Testis (tissue), 3 donors: ENCODE data around the gene DUSP28. TPM values are rescaled to one million over a fixed set of nuclear protein-coding genes. Genes with fewer than 3 reads are reported as not detected.

Experiments used
- DNase-seq: peaks from one replicate; pipeline ENCODE4 v3.0.0-alpha.2; 2019
- H3K27ac ChIP-seq, 2 donors: fragments of 200-600 bp; sonication (generic); one replicate each; pipeline ENCODE4 v1.5.1; 2019
- H3K27me3 ChIP-seq: fragments of 200-600 bp; sonication (generic); one replicate; pipeline ENCODE4 v1.5.1; 2019
- H3K36me3 ChIP-seq: fragments of 200-600 bp; sonication (generic); one replicate; pipeline ENCODE4 v1.5.1; 2017; ENCODE audit warnings: low read depth; ENCODE audit errors: missing control alignments
- H3K4me1 ChIP-seq: fragments of 200-600 bp; sonication (generic); one replicate; pipeline ENCODE4 v1.5.1; 2019
- H3K4me3 ChIP-seq, 2 donors: fragments of 200-600 bp; sonication (generic); one replicate each; pipeline ENCODE4 v1.5.1; 2017 to 2019
- H3K9me3 ChIP-seq: fragments of 200-600 bp; sonication (generic); one replicate; pipeline ENCODE4 v1.5.1; 2017
- CTCF ChIP-seq, 3 experiments: fragments of 450-650 bp in 2 of 3; fragments of 200-600 bp in 1 of 3; sonication (generic) in 1 of 3; IDR thresholded peaks; one replicate each; pipeline ENCODE4 v1.5.1; 2016 to 2019; ENCODE audit warnings: antibody characterized with exemption in 3 of 3, mild to moderate bottlenecking in 2 of 3, moderate library complexity in 1 of 3
- POLR2A ChIP-seq: fragments of 450-650 bp; IDR thresholded peaks from one replicate; pipeline ENCODE4 v1.6.1; 2017; ENCODE audit warnings: antibody characterized with exemption, mild to moderate bottlenecking, moderate library complexity
- WGBS, 2 donors: methylation state at CpG; one replicate each; pipeline ENCODE4 v1.1.5; 2018; 5-methylcytosine and 5-hydroxymethylcytosine counted together
- intact Hi-C: fragments of 100-400 bp; cut with DNase I; formaldehyde crosslinking; loops from one replicate; pipeline ENCODE4 v1.15.1; 2023; ENCODE audit warnings: low total_unique reads
- polyA plus RNA-seq: library from polyadenylated mRNA; stranded (reverse); fragments of 350-450 nt; fragmentation: Illumina TruSeq; extraction: RNeasy Lipid Tissue Mini Kit (QIAGEN cat#74804); gene quantifications from one replicate; pipeline ENCODE4 v1.2.3, GENCODE V29; 2014; ENCODE audit warnings: low read depth, low replicate concordance; ENCODE audit not compliant: insufficient read depth
- total RNA-seq, 2 donors: library from RNA; depleted of rRNA; stranded (reverse); fragments of >200 nt; gene quantifications; one replicate each; pipeline ENCODE4 v1.2.3, GENCODE V29; 2016

Gene DUSP28
- total and polyA plus RNA-seq, 3 donors from 2014 or later: 19.3 to 37.6 (median 24.7) TPM

- TF ChIP-seq POLR2A: no peak
- H3K4me3 ChIP-seq: no peak overlapping the region
- intact Hi-C loops: no loop called here
These were observed 47.3 kb upstream of the DUSP28 start for GRCh38 chr2:240512666-240513535.

GRCh38 chr2:240513549-240514287, 46.4 kb upstream of the DUSP28 start:
- DNase-seq: peak; percentile 84
- no peak for TF ChIP-seq POLR2A
- peak; percentile 53 to 63 (median 55) for TF ChIP-seq CTCF (IDR thresholded peaks at IDR 0.05)
- intact Hi-C loops: no loop called here
- no peaks in the 10 kb centered on the region for H3K4me1 ChIP-seq
- H3K9me3 ChIP-seq: no peaks in the 10 kb centered on the region
- no peak overlapping the region for H3K27ac ChIP-seq
- 60 to 63% methylated on average over 11 to 13 of the region's 13 CpGs for WGBS, 2 donors
- no peak overlapping the region for H3K4me3 ChIP-seq
- H3K27me3 ChIP-seq: no peaks in the 10 kb centered on the region
- no peaks in the 10 kb centered on the region for H3K36me3 ChIP-seq

More at GRCh38 chr2:240512666-240513535, 47.3 kb upstream of the DUSP28 start:
- H3K9me3 ChIP-seq: no peaks in the 10 kb centered on the region
- 94 to 97% methylated on average over 16 to 21 of the region's 21 CpGs for WGBS, 2 donors
- H3K4me1 ChIP-seq: no peaks in the 10 kb centered on the region
- H3K27me3 ChIP-seq: no peaks in the 10 kb centered on the region
- no peak for DNase-seq
- H3K27ac ChIP-seq: no peak overlapping the region
- H3K36me3 ChIP-seq: no peaks in the 10 kb centered on the region

GRCh38 chr2:240514631-240515030, 45.5 kb upstream of the DUSP28 start:
- TF ChIP-seq CTCF (IDR thresholded peaks at IDR 0.05): no peak
- TF ChIP-seq POLR2A: no peak
- no peak for DNase-seq

GRCh38 chr2:240517342-240517741, 42.8 kb upstream of the DUSP28 start:
- no peaks in the 10 kb centered on the region for H3K27me3 ChIP-seq
- H3K27ac ChIP-seq: no peak overlapping the region
- intact Hi-C loops: no loop called here
- TF ChIP-seq CTCF (IDR thresholded peaks at IDR 0.05) (no peak), POLR2A (no peak)
- no peak for DNase-seq
- no peak overlapping the region for H3K4me3 ChIP-seq
- H3K9me3 ChIP-seq: no peaks in the 10 kb centered on the region
- no peaks in the 10 kb centered on the region for H3K36me3 ChIP-seq
- H3K4me1 ChIP-seq: peaks cover 4% of the 10 kb centered on the region
- 100% methylated on average over 4 of the region's 4 CpGs for WGBS, 2 donors

More at GRCh38 chr2:240514631-240515030, 45.5 kb upstream of the DUSP28 start:
- Histone ChIP-seq H3K36me3 (no peaks in the 10 kb centered on the region), H3K27ac (no peak overlapping the region), H3K9me3 (no peaks in the 10 kb centered on the region), H3K27me3 (no peaks in the 10 kb centered on the region), H3K4me3 (no peak overlapping the region), H3K4me1 (no peaks in the 10 kb centered on the region)
- 97 to 100% methylated on average over 1 to 2 of the region's 2 CpGs for WGBS, 2 donors
- intact Hi-C loops: no loop called here

GRCh38 chr2:240518981-240519380, 41.2 kb upstream of the DUSP28 start:
- TF ChIP-seq POLR2A: no peak
- no peak for TF ChIP-seq CTCF (IDR thresholded peaks at IDR 0.05)
- WGBS, 2 donors: 71 to 81% methylated on average over 5 of the region's 5 CpGs
- Histone ChIP-seq H3K27ac (no peak overlapping the region), H3K4me1 (peaks cover 4% of the 10 kb centered on the region), H3K9me3 (no peaks in the 10 kb centered on the region), H3K4me3 (no peak overlapping the region), H3K36me3 (no peaks in the 10 kb centered on the region), H3K27me3 (no peaks in the 10 kb centered on the region)
- no peak for DNase-seq
- intact Hi-C loops: no loop called here
